PC-3 (cell line): ENCODE measurements around the gene EPB41L3. TPM values are rescaled to one million over a fixed set of nuclear protein-coding genes. Genes with fewer than 3 reads are reported as not detected.

Source experiments
- ATAC-seq: fragments of 200-7000 bp; cut with Tn5 transposase; 2 replicates; pipeline ENCODE4 v1.9.1; 2020; ENCODE audit warnings: mild to moderate bottlenecking, moderate library complexity
- BruUV-seq: library from RNA; stranded (reverse); fragments of 400-500 nt; replicated peaks from 2 replicates; lab custom pipeline; 2021; lab: Mats Ljungman, UMichigan
- CTCF ChIA-PET: fragments of 300-600 bp; sonication (Branson Sonifier 250); formaldehyde crosslinking; loops from one replicate; lab custom pipeline; 2022; ENCODE audit warnings: antibody characterized with exemption; lab: Charles Lee
- POLR2A ChIA-PET: fragments of 300-600 bp; sonication (Branson Sonifier 250); formaldehyde crosslinking; loops from one replicate; lab custom pipeline; 2022; ENCODE audit warnings: antibody characterized with exemption; ENCODE audit not compliant: unreplicated experiment; lab: Charles Lee
- DNase-seq: peaks from one replicate; pipeline ENCODE4 v3.0.0-alpha.2; 2015
- H2AFZ ChIP-seq: fragments of 300-600 bp; sonication (generic); 2 replicates; pipeline ENCODE4 v1.6.0; 2016; ENCODE audit warnings: antibody characterized with exemption, low read length
- H3F3A ChIP-seq: fragments of 300-600 bp; sonication (generic); one replicate; pipeline ENCODE4 v1.6.0; 2017; ENCODE audit warnings: antibody characterized with exemption, low read length, control low read depth, mild to moderate bottlenecking; ENCODE audit not compliant: unreplicated experiment
- H3K27ac ChIP-seq: fragments of 300-600 bp; sonication (generic); 2 replicates; pipeline ENCODE4 v1.5.1; 2016; ENCODE audit warnings: mild to moderate bottlenecking, low read length
- H3K27me3 ChIP-seq: fragments of 300-600 bp; sonication (generic); 2 replicates; pipeline ENCODE4 v1.6.1; 2016; ENCODE audit warnings: low read length, mixed read lengths
- H3K36me3 ChIP-seq: fragments of 300-600 bp; sonication (generic); 2 replicates; pipeline ENCODE4 v1.6.1; 2016; ENCODE audit warnings: low read depth, mixed run types, low read length, mixed read lengths
- H3K4me1 ChIP-seq: fragments of 300-600 bp; sonication (generic); 2 replicates; pipeline ENCODE4 v1.5.1; 2016; ENCODE audit warnings: low read length; ENCODE audit not compliant: insufficient read depth
- H3K4me2 ChIP-seq: fragments of 300-600 bp; sonication (generic); 2 replicates; pipeline ENCODE4 v1.6.0; 2016; ENCODE audit warnings: low read length
- H3K4me3 ChIP-seq: fragments of 300-600 bp; sonication (generic); 2 replicates; pipeline ENCODE4 v1.5.1; 2016; ENCODE audit warnings: mild to moderate bottlenecking, low read length, mixed read lengths
- H3K79me2 ChIP-seq: fragments of 300-600 bp; sonication (generic); 2 replicates; pipeline ENCODE4 v1.6.1; 2017; ENCODE audit warnings: low read length, mixed read lengths
- H3K9ac ChIP-seq: fragments of 300-600 bp; sonication (generic); 2 replicates; pipeline ENCODE4 v1.6.0; 2016; ENCODE audit warnings: mild to moderate bottlenecking, low read length
- H3K9me2 ChIP-seq: fragments of 300-600 bp; sonication (generic); replicated peaks from 2 replicates; pipeline ENCODE4 v1.6.1; 2016; ENCODE audit warnings: mixed run types, low read length, mixed read lengths
- H3K9me3 ChIP-seq: fragments of 300-600 bp; sonication (generic); 2 replicates; pipeline ENCODE4 v1.6.1; 2016; ENCODE audit warnings: low read length, mixed read lengths
- H4K20me1 ChIP-seq: fragments of 300-600 bp; sonication (generic); 2 replicates; pipeline ENCODE4 v1.6.1; 2016; ENCODE audit warnings: low read length, mixed read lengths
- EZH2 ChIP-seq: fragments of 300-600 bp; sonication (generic); IDR thresholded peaks from one replicate; pipeline ENCODE4 v1.6.1; 2017; ENCODE audit warnings: antibody characterized with exemption, mild to moderate bottlenecking, low read length; ENCODE audit not compliant: unreplicated experiment
- EZH2phosphoT487 ChIP-seq: fragments of 300-600 bp; sonication (generic); IDR thresholded peaks from 2 replicates; pipeline ENCODE4 v1.6.1; 2018; ENCODE audit warnings: mild to moderate bottlenecking, antibody characterized with exemption, low read length, borderline replicate concordance
- intact Hi-C: fragments of 100-400 bp; cut with micrococcal nuclease; formaldehyde crosslinking; loops from 2 replicates; pipeline ENCODE4 v1.9.0; 2023
- total RNA-seq: library from RNA; depleted of rRNA; stranded (reverse); fragments of >200 nt; gene quantifications from 2 replicates; pipeline ENCODE4 v1.2.3, GENCODE V29; 2014
- TF ChIP-seq, protein P1 (sequence below): fragments of 300-600 bp; sonication (generic); conservative IDR thresholded peaks from 2 replicates; pipeline ENCODE4 v1.5.1; 2017; ENCODE audit warnings: antibody characterized with exemption, low read depth, mild to moderate bottlenecking, low read length

Gene EPB41L3
- total RNA-seq, 1 experiment from 2014 or later, result 39.5 TPM

DNA sequence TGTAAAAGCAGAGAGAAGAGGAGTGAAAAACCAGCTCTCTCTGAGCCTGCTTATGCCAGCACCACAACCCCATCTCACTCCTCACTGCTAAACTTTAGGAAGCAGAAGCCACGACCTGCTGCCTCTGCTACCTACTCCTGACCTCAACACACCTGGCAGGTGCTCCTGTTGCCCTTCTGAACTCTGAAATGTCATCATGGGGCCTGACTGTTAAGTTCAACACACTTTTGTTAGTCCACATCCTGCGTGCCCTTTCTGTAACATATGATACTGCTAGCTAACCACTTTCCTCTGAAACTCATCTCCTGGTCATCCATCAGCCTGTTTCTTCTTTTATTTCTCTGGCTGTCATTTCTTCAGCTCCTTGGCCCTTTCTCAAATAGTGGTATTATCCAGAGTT, 118.1 kb downstream of the EPB41L3 start:
- H3K27me3 ChIP-seq, result 0 out of 2 replicates have a peak, but pooled peaks cover 5% of the 10 kb centered on the region
- H3K4me2 ChIP-seq, result no peak overlapping the region
- H3K27ac ChIP-seq, result peak overlapping the region; percentile 70
- no peaks in the 10 kb centered on the region for H3K79me2 ChIP-seq
- TF ChIP-seq, protein P1, sequence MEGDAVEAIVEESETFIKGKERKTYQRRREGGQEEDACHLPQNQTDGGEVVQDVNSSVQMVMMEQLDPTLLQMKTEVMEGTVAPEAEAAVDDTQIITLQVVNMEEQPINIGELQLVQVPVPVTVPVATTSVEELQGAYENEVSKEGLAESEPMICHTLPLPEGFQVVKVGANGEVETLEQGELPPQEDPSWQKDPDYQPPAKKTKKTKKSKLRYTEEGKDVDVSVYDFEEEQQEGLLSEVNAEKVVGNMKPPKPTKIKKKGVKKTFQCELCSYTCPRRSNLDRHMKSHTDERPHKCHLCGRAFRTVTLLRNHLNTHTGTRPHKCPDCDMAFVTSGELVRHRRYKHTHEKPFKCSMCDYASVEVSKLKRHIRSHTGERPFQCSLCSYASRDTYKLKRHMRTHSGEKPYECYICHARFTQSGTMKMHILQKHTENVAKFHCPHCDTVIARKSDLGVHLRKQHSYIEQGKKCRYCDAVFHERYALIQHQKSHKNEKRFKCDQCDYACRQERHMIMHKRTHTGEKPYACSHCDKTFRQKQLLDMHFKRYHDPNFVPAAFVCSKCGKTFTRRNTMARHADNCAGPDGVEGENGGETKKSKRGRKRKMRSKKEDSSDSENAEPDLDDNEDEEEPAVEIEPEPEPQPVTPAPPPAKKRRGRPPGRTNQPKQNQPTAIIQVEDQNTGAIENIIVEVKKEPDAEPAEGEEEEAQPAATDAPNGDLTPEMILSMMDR, result no peak
- TF ChIP-seq EZH2 (no peak), EZH2phosphoT487 (no peak)
- BruUV-seq, result no TSS peak
- H3K36me3 ChIP-seq, result no peaks in the 10 kb centered on the region
- peak overlapping the region; percentile 27 for H3K9ac ChIP-seq
- ATAC-seq, result no peak
- H3K9me3 ChIP-seq, result no peaks in the 10 kb centered on the region
- no peak overlapping the region for H3K4me3 ChIP-seq
- H4K20me1 ChIP-seq, result no peaks in the 10 kb centered on the region
- H3K9me2 ChIP-seq, result no peaks in the 10 kb centered on the region
- ChIA-PET CTCF (no interaction called here), POLR2A (no interaction called here)
- no peaks in the 10 kb centered on the region for H3F3A ChIP-seq
- no peak for DNase-seq
- intact Hi-C loops, result loop anchor here (1.0 kb wide), 1 partner anchor 121 kb away; no protein-coding TSS in a partner anchor
- no peaks in the 10 kb centered on the region for H3K4me1 ChIP-seq
- no peak overlapping the region for H2AFZ ChIP-seq

GRCh38 chr18:5424903-5425664, 118.7 kb downstream of the EPB41L3 start:
- peak overlapping the region; percentile 27; the same call in 1 of the 2 replicates for H3K9ac ChIP-seq
- H3K27ac ChIP-seq, result peak overlapping the region; percentile 70
- ATAC-seq, result peak; percentile 71
- H4K20me1 ChIP-seq, result no peaks in the 10 kb centered on the region
- H3K4me1 ChIP-seq, result no peaks in the 10 kb centered on the region
- DNase-seq, result peak; percentile 51
- no peaks in the 10 kb centered on the region for H3K9me3 ChIP-seq
- intact Hi-C loops, result loop anchor here (1.0 kb wide), 1 partner anchor 121 kb away; no protein-coding TSS in a partner anchor
- H2AFZ ChIP-seq, result no peak overlapping the region
- no peak overlapping the region for H3K4me2 ChIP-seq
- 0 out of 2 replicates have a peak, but pooled peaks cover 5% of the 10 kb centered on the region for H3K27me3 ChIP-seq
- POLR2A ChIA-PET, result no interaction called here
- no peaks in the 10 kb centered on the region for H3F3A ChIP-seq
- BruUV-seq, result no TSS peak
- TF ChIP-seq, protein P1, result peak; percentile 64
- TF ChIP-seq EZH2, result no peak
- no peak for TF ChIP-seq EZH2phosphoT487
- CTCF ChIA-PET, result no interaction called here
- no peak overlapping the region for H3K4me3 ChIP-seq
- no peaks in the 10 kb centered on the region for H3K9me2 ChIP-seq
- no peaks in the 10 kb centered on the region for H3K36me3 ChIP-seq
- H3K79me2 ChIP-seq, result no peaks in the 10 kb centered on the region

DNA sequence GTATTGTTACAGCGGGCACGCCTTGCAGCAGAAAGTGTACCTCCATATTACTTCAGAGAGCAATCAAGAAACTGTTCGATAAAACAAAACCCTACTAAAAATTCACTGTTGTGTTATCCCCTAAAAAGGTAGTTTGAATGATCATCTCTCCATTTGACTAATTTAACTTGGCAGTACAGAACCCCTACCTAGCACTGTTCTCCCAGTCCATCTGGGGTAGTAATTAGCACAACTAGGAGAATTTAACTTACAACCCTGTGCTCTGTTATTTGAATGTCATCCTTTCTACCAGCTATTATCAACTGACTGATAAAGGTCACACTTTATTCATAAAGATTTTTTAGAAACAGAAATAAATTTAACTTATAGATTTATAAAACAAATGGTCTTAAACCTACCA, 121.2 kb downstream of the EPB41L3 start:
- no peaks in the 10 kb centered on the region for H3K9me3 ChIP-seq
- TF ChIP-seq EZH2, result no peak
- TF ChIP-seq EZH2phosphoT487, result no peak
- TF ChIP-seq, protein P1, result no peak
- 0 out of 2 replicates have a peak, but pooled peaks cover 5% of the 10 kb centered on the region for H3K27me3 ChIP-seq
- no peaks in the 10 kb centered on the region for H4K20me1 ChIP-seq
- intact Hi-C loops, result no loop called here
- no peak for ATAC-seq
- H2AFZ ChIP-seq, result no peak overlapping the region
- H3K4me1 ChIP-seq, result no peaks in the 10 kb centered on the region
- no peak overlapping the region for H3K27ac ChIP-seq
- no peaks in the 10 kb centered on the region for H3F3A ChIP-seq
- H3K4me2 ChIP-seq, result no peak overlapping the region
- no peak overlapping the region for H3K4me3 ChIP-seq
- no TSS peak for BruUV-seq
- ChIA-PET POLR2A (no interaction called here), CTCF (no interaction called here)
- H3K9ac ChIP-seq, result no peak overlapping the region
- no peaks in the 10 kb centered on the region for H3K9me2 ChIP-seq
- H3K79me2 ChIP-seq, result no peaks in the 10 kb centered on the region
- DNase-seq, result no peak
- no peaks in the 10 kb centered on the region for H3K36me3 ChIP-seq
